ENCODE results near the gene SERPINB10. TPM values are rescaled to one million over a fixed set of nuclear protein-coding genes. Genes with fewer than 3 reads are reported as not detected.

SERPINB10 gene
- total RNA-seq, 1 experiment from 2014 or later, result not detected

- no peaks in the 10 kb centered on the region for H3K4me1 ChIP-seq (replicated peaks; ENCODE audit: insufficient read depth)
- TF ChIP-seq EZH2 (IDR thresholded peaks at IDR 0.05; ENCODE audit: low read depth) (no peak), CTCF (conservative IDR thresholded peaks at IDR 0.05) (no peak)
- no peak overlapping the region for H3K4me2 ChIP-seq
- no peaks in the 10 kb centered on the region for H3K36me3 ChIP-seq (ENCODE audit: low read depth)
- H3F3A ChIP-seq (ENCODE audit: insufficient read depth, low read depth), result no peaks in the 10 kb centered on the region
- H3K9me2 ChIP-seq (ENCODE audit: insufficient read depth), result no peaks in the 10 kb centered on the region
- ChIA-PET CTCF (no interaction called here), POLR2A (ENCODE audit: unreplicated experiment) (no interaction called here)
- no peak overlapping the region for H3K4me3 ChIP-seq
- no peaks in the 10 kb centered on the region for H3K9me3 ChIP-seq (ENCODE audit: insufficient read depth, low read depth)
- intact Hi-C loops (cut with micrococcal nuclease; ENCODE audit: unreplicated experiment), result no loop called here
- no peak overlapping the region for H3K27ac ChIP-seq
- no TSS peak for BruUV-seq (replicated peaks)
- no peaks in the 10 kb centered on the region for H3K27me3 ChIP-seq (ENCODE audit: insufficient read depth, low read depth)
- DNase-seq, result no peak
- no peaks in the 10 kb centered on the region for H4K20me1 ChIP-seq (ENCODE audit: insufficient read depth)
- H2AFZ ChIP-seq, result no peak overlapping the region
- no peaks in the 10 kb centered on the region for H3K79me2 ChIP-seq (ENCODE audit: low read depth)
Observed at GRCh38 chr18:63889626-63890025, 18.1 kb upstream of the SERPINB10 start.

- no peak overlapping the region for H3K4me2 ChIP-seq
- no peaks in the 10 kb centered on the region for H3K79me2 ChIP-seq (ENCODE audit: low read depth)
- TF ChIP-seq EZH2 (IDR thresholded peaks at IDR 0.05; ENCODE audit: low read depth), result no peak
- TF ChIP-seq CTCF (conservative IDR thresholded peaks at IDR 0.05), result no peak
- ChIA-PET POLR2A (ENCODE audit: unreplicated experiment) (no interaction called here), CTCF (no interaction called here)
- no peaks in the 10 kb centered on the region for H3K4me1 ChIP-seq (replicated peaks; ENCODE audit: insufficient read depth)
- no peaks in the 10 kb centered on the region for H3K36me3 ChIP-seq (ENCODE audit: low read depth)
- no peaks in the 10 kb centered on the region for H3K9me2 ChIP-seq (ENCODE audit: insufficient read depth)
- no peaks in the 10 kb centered on the region for H4K20me1 ChIP-seq (ENCODE audit: insufficient read depth)
- H3K4me3 ChIP-seq, result no peak overlapping the region
- intact Hi-C loops (cut with micrococcal nuclease; ENCODE audit: unreplicated experiment), result no loop called here
- no peaks in the 10 kb centered on the region for H3K27me3 ChIP-seq (ENCODE audit: insufficient read depth, low read depth)
- H3F3A ChIP-seq (ENCODE audit: insufficient read depth, low read depth), result no peaks in the 10 kb centered on the region
- H3K27ac ChIP-seq, result no peak overlapping the region
- no peak overlapping the region for H2AFZ ChIP-seq
- no TSS peak for BruUV-seq (replicated peaks)
- H3K9me3 ChIP-seq (ENCODE audit: insufficient read depth, low read depth), result no peaks in the 10 kb centered on the region
- no peak for DNase-seq
Observed at GRCh38 chr18:63890237-63890949, 17.4 kb upstream of the SERPINB10 start.

GRCh38 chr18:63890950-63891304 is 16.8 kb upstream of the SERPINB10 start:
- no peak overlapping the region for H3K27ac ChIP-seq
- no peaks in the 10 kb centered on the region for H3K9me3 ChIP-seq (ENCODE audit: insufficient read depth, low read depth)
- ChIA-PET POLR2A (ENCODE audit: unreplicated experiment) (no interaction called here), CTCF (no interaction called here)
- DNase-seq, result no peak
- intact Hi-C loops (cut with micrococcal nuclease; ENCODE audit: unreplicated experiment), result no loop called here
- no peaks in the 10 kb centered on the region for H4K20me1 ChIP-seq (ENCODE audit: insufficient read depth)
- H2AFZ ChIP-seq, result no peak overlapping the region
- H3K27me3 ChIP-seq (ENCODE audit: insufficient read depth, low read depth), result no peaks in the 10 kb centered on the region
- H3K4me1 ChIP-seq (replicated peaks; ENCODE audit: insufficient read depth), result no peaks in the 10 kb centered on the region
- no peaks in the 10 kb centered on the region for H3F3A ChIP-seq (ENCODE audit: insufficient read depth, low read depth)
- TF ChIP-seq EZH2 (IDR thresholded peaks at IDR 0.05; ENCODE audit: low read depth) (no peak), CTCF (conservative IDR thresholded peaks at IDR 0.05) (peak; percentile 51)
- no peaks in the 10 kb centered on the region for H3K79me2 ChIP-seq (ENCODE audit: low read depth)
- no peak overlapping the region for H3K4me2 ChIP-seq
- no peaks in the 10 kb centered on the region for H3K36me3 ChIP-seq (ENCODE audit: low read depth)
- BruUV-seq (replicated peaks), result no TSS peak
- no peaks in the 10 kb centered on the region for H3K9me2 ChIP-seq (ENCODE audit: insufficient read depth)
- H3K4me3 ChIP-seq, result no peak overlapping the region
